ENCODE results near the gene NCOA4.
"Not testable (repeated sequence)": the region's sequence is repeated elsewhere in the genome, so short reads cannot be mapped to it uniquely, and the experiment has no call there.

The NCOA4 gene

GRCh38 chr10:46057927-46058326 lies 27.5 kb upstream of the NCOA4 start:
- not testable (repeated sequence) for H3K4me1 Mint-ChIP-seq, H3K36me3 Mint-ChIP-seq, H3K27ac Mint-ChIP-seq, H3K4me3 Mint-ChIP-seq, ATAC-seq, H3K9me3 Mint-ChIP-seq
- H3K27me3 Mint-ChIP-seq: peaks cover 16% of the 10 kb centered on the region

- ATAC-seq: no peak
- H3K27me3 Mint-ChIP-seq: peaks cover 10% of the 10 kb centered on the region
- no peak overlapping the region for H3K4me3 Mint-ChIP-seq
- H3K4me1 Mint-ChIP-seq: no peaks in the 10 kb centered on the region
- peaks cover 10% of the 10 kb centered on the region for H3K9me3 Mint-ChIP-seq
- H3K36me3 Mint-ChIP-seq: peaks cover 9% of the 10 kb centered on the region
- no peak overlapping the region for H3K27ac Mint-ChIP-seq
Observed at GRCh38 chr10:46057038-46057437, 26.6 kb upstream of the NCOA4 start.

GRCh38 chr10:46055771-46056170 lies 25.3 kb upstream of the NCOA4 start:
- peaks cover 10% of the 10 kb centered on the region for H3K9me3 Mint-ChIP-seq
- no peaks in the 10 kb centered on the region for H3K4me1 Mint-ChIP-seq
- no peak for ATAC-seq

GRCh38 chr10:46053534-46054434 lies 23.4 kb upstream of the NCOA4 start:
- peaks cover 9% of the 10 kb centered on the region for H3K36me3 Mint-ChIP-seq
- H3K4me3 Mint-ChIP-seq: no peak overlapping the region
- no peaks in the 10 kb centered on the region for H3K4me1 Mint-ChIP-seq
- H3K27me3 Mint-ChIP-seq: peaks cover 10% of the 10 kb centered on the region
- no peak for ATAC-seq
- peaks cover 10% of the 10 kb centered on the region for H3K9me3 Mint-ChIP-seq
- H3K27ac Mint-ChIP-seq: no peak overlapping the region

More at GRCh38 chr10:46055771-46056170, 25.3 kb upstream of the NCOA4 start:
- H3K36me3 Mint-ChIP-seq: peaks cover 9% of the 10 kb centered on the region
- no peak overlapping the region for H3K4me3 Mint-ChIP-seq
- peaks cover 10% of the 10 kb centered on the region for H3K27me3 Mint-ChIP-seq
- no peak overlapping the region for H3K27ac Mint-ChIP-seq

- H3K4me3 Mint-ChIP-seq: no peak overlapping the region
- no peak overlapping the region for H3K27ac Mint-ChIP-seq
- ATAC-seq: peak; percentile 32
- peaks cover 10% of the 10 kb centered on the region for H3K27me3 Mint-ChIP-seq
- peaks cover 9% of the 10 kb centered on the region for H3K36me3 Mint-ChIP-seq
- H3K9me3 Mint-ChIP-seq: peaks cover 10% of the 10 kb centered on the region
- H3K4me1 Mint-ChIP-seq: no peaks in the 10 kb centered on the region
Observed at GRCh38 chr10:46052791-46053375, 22.5 kb upstream of the NCOA4 start.

GRCh38 chr10:46052057-46052790 lies 21.8 kb upstream of the NCOA4 start:
- Mint-ChIP-seq H3K27ac (no peak overlapping the region), H3K36me3 (peaks cover 6% of the 10 kb centered on the region)

GRCh38 chr10:46050941-46051623 lies 20.7 kb upstream of the NCOA4 start:
- no peak overlapping the region for H3K4me3 Mint-ChIP-seq
- no peaks in the 10 kb centered on the region for H3K9me3 Mint-ChIP-seq
- ATAC-seq: no peak
- no peaks in the 10 kb centered on the region for H3K4me1 Mint-ChIP-seq
- H3K36me3 Mint-ChIP-seq: no peaks in the 10 kb centered on the region
- no peak overlapping the region for H3K27ac Mint-ChIP-seq
- H3K27me3 Mint-ChIP-seq: no peaks in the 10 kb centered on the region

More at GRCh38 chr10:46052057-46052790, 21.8 kb upstream of the NCOA4 start:
- no peak for ATAC-seq
- Mint-ChIP-seq H3K27me3 (peaks cover 8% of the 10 kb centered on the region), H3K9me3 (peaks cover 6% of the 10 kb centered on the region), H3K4me3 (no peak overlapping the region), H3K4me1 (no peaks in the 10 kb centered on the region)

GRCh38 chr10:46049497-46049831 lies 19.0 kb upstream of the NCOA4 start:
- not testable (repeated sequence) for ATAC-seq, H3K4me1 Mint-ChIP-seq, H3K9me3 Mint-ChIP-seq, H3K27me3 Mint-ChIP-seq, H3K4me3 Mint-ChIP-seq, H3K27ac Mint-ChIP-seq, H3K36me3 Mint-ChIP-seq

- Mint-ChIP-seq H3K36me3 (no peaks in the 10 kb centered on the region), H3K27ac (no peak overlapping the region), H3K4me3 (no peak overlapping the region), H3K27me3 (no peaks in the 10 kb centered on the region), H3K9me3 (no peaks in the 10 kb centered on the region), H3K4me1 (no peaks in the 10 kb centered on the region)
- no peak for ATAC-seq
Observed at GRCh38 chr10:46048152-46048551, 17.7 kb upstream of the NCOA4 start.

- Mint-ChIP-seq H3K36me3 (no peaks in the 10 kb centered on the region), H3K27me3 (no peaks in the 10 kb centered on the region), H3K4me1 (no peaks in the 10 kb centered on the region), H3K9me3 (no peaks in the 10 kb centered on the region), H3K4me3 (no peak within 1 kb of the TSS), H3K27ac (no peak within 1 kb of the TSS)
- no peak for ATAC-seq
Observed at GRCh38 chr10:46046261-46046660, 15.8 kb upstream of the NCOA4 start, which contains the start of gene MSMB. TSS of gene MSMB (minus strand) at chr10:46046269. CDS start at chr10:46046237, 32 bp downstream.

- no peak overlapping the region for H3K4me3 Mint-ChIP-seq
- ATAC-seq: no peak
- no peaks in the 10 kb centered on the region for H3K9me3 Mint-ChIP-seq
Observed at GRCh38 chr10:46042527-46042926, 12.1 kb upstream of the NCOA4 start.

GRCh38 chr10:46040004-46040403 lies 9.6 kb upstream of the NCOA4 start:
- Mint-ChIP-seq H3K27ac (no peak overlapping the region), H3K4me3 (no peak overlapping the region), H3K27me3 (peaks cover 16% of the 10 kb centered on the region), H3K9me3 (no peaks in the 10 kb centered on the region), H3K4me1 (no peaks in the 10 kb centered on the region), H3K36me3 (no peaks in the 10 kb centered on the region)
- no peak for ATAC-seq

More at GRCh38 chr10:46042527-46042926, 12.1 kb upstream of the NCOA4 start:
- no peaks in the 10 kb centered on the region for H3K36me3 Mint-ChIP-seq
- peaks cover 5% of the 10 kb centered on the region for H3K27me3 Mint-ChIP-seq
- no peaks in the 10 kb centered on the region for H3K4me1 Mint-ChIP-seq
- no peak overlapping the region for H3K27ac Mint-ChIP-seq

GRCh38 chr10:46037107-46037825 lies 6.8 kb upstream of the NCOA4 start:
- H3K4me3 Mint-ChIP-seq: no peak overlapping the region
- H3K4me1 Mint-ChIP-seq: no peaks in the 10 kb centered on the region
- no peaks in the 10 kb centered on the region for H3K9me3 Mint-ChIP-seq
- no peaks in the 10 kb centered on the region for H3K36me3 Mint-ChIP-seq
- no peak for ATAC-seq
- H3K27ac Mint-ChIP-seq: no peak overlapping the region
- peaks cover 17% of the 10 kb centered on the region for H3K27me3 Mint-ChIP-seq

- no peak overlapping the region for H3K27ac Mint-ChIP-seq
- H3K27me3 Mint-ChIP-seq: peaks cover 17% of the 10 kb centered on the region
- H3K9me3 Mint-ChIP-seq: no peaks in the 10 kb centered on the region
Observed at GRCh38 chr10:46035923-46036849, 5.8 kb upstream of the NCOA4 start.

More at GRCh38 chr10:46035923-46036849, 5.8 kb upstream of the NCOA4 start:
- no peaks in the 10 kb centered on the region for H3K4me1 Mint-ChIP-seq
- H3K4me3 Mint-ChIP-seq: no peak overlapping the region
- H3K36me3 Mint-ChIP-seq: no peaks in the 10 kb centered on the region
- no peak for ATAC-seq

Measured in stimulated activated memory B cell treated with anti-CD40 and anti-IgM and Interleukin-4, amounts not matched to agents 10 μg/mL and 1 μg/mL and 100 μg/mL, for 72 hours (primary cell).